Coronary artery (tissue), 2 donors: ENCODE results near the gene RNGTT.
A peak's percentile ranks its signal among the peaks of the same experiment; 100 is the strongest.

Source experiments
- DNase-seq: peaks from one replicate; pipeline ENCODE4 v3.0.0-alpha.2; 2017; ENCODE audit warnings: low spot score
- H3K27ac ChIP-seq, 2 donors: fragments of 200-600 bp; sonication (generic); one replicate each; pipeline ENCODE4 v1.5.1; 2016 to 2019
- H3K4me3 ChIP-seq: fragments of 200-600 bp; sonication (generic); 2 replicates; pipeline ENCODE4 v1.5.1; 2016; ENCODE audit warnings: mild to moderate bottlenecking, moderate library complexity
- CTCF ChIP-seq: fragments of 200-600 bp; sonication (generic); IDR thresholded peaks from one replicate; pipeline ENCODE4 v1.5.1; 2019; ENCODE audit warnings: antibody characterized with exemption

The RNGTT gene

DNA sequence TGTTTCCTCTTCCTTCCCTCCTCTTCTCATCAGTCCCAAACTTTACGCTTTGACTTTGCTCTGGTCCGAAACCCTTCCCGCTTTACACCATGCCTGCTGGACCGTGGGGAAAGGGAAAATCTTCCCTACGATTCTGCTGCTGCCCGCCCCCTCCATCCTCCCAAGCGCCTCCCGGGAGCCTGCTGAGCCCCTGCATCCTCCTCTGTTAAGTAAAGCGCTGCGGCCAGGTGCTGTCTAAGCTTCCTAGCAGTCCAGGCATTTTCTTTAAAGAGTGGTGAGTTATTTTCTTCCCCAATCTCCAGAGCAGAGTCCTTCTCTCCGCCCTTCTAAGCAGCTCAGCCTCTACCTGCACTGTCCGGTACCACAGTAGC lies 376.3 kb downstream of the RNGTT start:
- H3K27ac ChIP-seq: peak overlapping the region in 1 of 2 donors; percentile 67
- DNase-seq: no peak

GRCh38 chr6:88586371-88587149 lies 376.9 kb downstream of the RNGTT start:
- DNase-seq: peak; percentile 79

More for the DNA sequence above, 376.3 kb downstream of the RNGTT start:
- peak overlapping the region; percentile 48 for H3K4me3 ChIP-seq
- TF ChIP-seq CTCF: no peak

DNA sequence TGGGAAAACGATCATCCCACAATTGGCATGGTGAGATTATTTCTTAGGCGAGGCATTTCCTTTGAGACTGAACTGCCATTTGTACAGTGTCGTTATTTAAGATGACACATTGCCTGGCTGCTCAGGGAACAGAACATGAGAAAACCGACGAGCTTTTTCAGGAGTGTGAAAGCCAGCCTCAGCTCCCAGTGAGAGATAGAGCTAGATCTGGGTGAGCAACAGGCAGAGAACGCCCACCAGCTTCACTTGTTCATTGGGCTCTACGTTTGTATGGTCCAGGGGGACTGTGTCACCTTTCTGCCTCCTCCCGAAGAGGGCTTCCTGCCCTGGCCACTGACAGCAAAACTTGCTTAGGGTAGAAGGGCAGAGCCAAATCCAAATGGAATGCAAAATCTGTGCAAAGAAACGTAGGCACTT lies 378.1 kb downstream of the RNGTT start:
- no peak for TF ChIP-seq CTCF
- DNase-seq: no peak
- H3K4me3 ChIP-seq: no peak overlapping the region
- H3K27ac ChIP-seq: no peak overlapping the region

More at GRCh38 chr6:88586371-88587149, 376.9 kb downstream of the RNGTT start:
- peak overlapping the region; percentile 48 for H3K4me3 ChIP-seq
- no peak for TF ChIP-seq CTCF
- peak overlapping the region in 1 of 2 donors; percentile 67 for H3K27ac ChIP-seq

DNA sequence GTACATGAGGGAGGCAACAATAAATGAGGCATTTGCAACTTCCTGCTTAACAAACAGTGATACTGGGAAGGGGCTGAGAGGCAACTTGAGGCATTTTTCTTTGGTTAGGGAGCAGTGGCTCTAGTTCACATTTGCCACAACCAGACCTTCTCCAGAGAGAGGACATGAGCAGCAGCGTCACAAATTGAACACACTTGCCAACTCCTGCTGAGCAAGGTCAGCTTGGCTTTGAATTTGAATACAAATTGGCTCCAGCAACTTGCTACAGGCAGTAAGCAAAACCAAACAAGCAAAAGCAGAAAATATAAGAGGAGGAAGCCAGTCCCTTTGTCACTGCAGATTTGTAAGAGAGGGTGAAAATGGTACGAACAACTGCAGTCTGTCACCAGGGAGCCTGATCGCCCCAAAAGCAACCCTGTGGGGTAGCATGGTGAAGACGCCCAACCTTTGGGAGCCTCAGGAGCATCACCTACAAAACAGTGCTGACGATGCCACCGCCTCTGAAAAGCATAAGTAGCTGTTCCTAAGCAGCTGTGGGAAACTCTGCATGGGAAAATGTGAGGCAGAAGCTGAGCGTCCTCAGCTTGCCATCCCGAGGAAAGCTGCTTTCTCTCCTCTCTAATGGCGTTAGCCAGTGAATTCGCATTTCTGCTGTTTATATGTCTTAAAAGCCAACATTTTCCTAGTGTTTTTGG lies 378.7 kb downstream of the RNGTT start:
- Histone ChIP-seq H3K27ac (no peak overlapping the region), H3K4me3 (no peak overlapping the region)
- no peak for DNase-seq
- TF ChIP-seq CTCF: no peak

- Histone ChIP-seq H3K4me3 (no peak overlapping the region), H3K27ac (no peak overlapping the region)
- no peak for DNase-seq
- no peak for TF ChIP-seq CTCF
Observed at GRCh38 chr6:88577461-88577860, 386.0 kb downstream of the RNGTT start.

GRCh38 chr6:88575536-88575935 lies 387.9 kb downstream of the RNGTT start:
- H3K4me3 ChIP-seq: no peak overlapping the region
- TF ChIP-seq CTCF: no peak
- H3K27ac ChIP-seq: no peak overlapping the region
- no peak for DNase-seq

DNA sequence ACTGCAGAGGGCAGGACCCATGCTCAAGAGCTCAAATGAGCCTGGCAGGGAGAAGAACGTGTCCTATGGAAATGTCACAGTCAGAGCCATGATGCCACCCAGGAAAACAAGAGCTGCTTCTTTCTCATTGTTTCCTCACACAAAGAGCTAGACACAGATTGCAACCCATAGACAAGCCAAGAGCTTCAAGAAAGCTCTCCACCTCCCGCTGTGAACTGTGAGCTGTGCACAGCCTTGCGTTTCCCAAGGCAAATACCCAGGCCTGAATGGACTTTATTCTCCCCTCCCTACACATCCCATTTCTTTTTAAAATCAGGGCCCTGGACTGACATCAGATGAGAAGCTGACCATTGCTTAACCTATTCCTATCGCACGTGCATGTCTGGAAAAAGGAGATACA lies 388.8 kb downstream of the RNGTT start:
- H3K4me3 ChIP-seq: no peak overlapping the region

More for the DNA sequence above, 388.8 kb downstream of the RNGTT start:
- H3K27ac ChIP-seq: no peak overlapping the region
- DNase-seq: no peak
- no peak for TF ChIP-seq CTCF
